ENCODE measurements around the gene RAP1GAP2.

Gene RAP1GAP2

DNA sequence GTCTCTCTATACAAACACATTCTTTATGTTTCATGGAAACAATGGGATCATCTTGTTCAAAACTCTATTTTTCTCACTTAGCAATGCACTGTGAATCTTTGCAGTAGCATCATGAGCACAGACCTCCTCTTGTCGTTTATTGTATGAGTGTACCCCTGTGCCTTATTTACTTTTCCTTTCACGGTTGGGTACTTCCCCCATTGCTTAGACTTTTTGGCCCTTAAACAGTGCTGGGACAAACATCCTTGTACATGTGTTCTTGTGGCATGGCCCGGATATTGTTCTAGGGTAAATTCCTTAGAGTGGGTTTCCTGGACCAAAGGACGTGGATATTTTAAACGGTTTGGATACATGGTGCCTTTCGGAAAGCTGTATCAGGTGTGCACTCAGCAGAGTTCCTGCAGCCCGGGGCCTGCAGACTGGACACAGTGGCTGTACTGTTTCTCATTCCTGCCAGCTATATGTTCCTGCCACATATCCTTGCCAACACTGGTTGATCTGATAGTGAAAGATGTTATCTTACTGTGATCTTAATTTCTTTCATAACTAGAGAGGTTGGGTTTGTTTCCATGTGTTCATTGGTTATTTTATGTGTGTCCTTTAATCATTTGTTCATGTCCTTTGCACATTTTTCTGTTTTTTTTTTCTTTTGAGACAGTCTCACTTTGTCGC is 156.1 kb downstream of the RAP1GAP2 start:
- peak; percentile 33 for DNase-seq

DNA sequence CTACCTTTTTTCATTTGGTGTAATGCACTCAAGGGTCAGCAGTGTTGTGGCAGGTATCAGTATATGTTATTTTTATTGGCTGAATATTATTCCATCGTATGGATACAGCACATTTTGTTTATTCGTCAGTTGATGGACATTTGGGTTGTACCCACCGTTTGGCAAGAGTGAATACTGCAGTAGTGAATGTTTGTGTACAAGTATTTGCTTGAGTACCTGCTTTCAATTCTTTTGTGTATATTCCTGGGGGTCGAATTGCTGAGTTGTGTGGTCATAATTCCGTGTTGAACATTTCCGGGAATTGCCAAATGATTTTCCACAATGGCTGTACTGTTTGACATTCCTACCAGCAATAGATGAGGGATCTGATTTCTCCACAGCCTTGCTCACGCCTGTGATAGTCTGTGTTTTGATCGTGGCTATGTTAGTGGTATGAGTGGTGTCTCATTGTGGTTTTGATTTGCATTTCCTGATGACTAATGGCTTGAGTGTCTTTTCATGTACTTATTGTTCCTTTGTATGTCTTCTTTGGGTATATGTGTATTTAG is 158.7 kb downstream of the RAP1GAP2 start:
- DNase-seq: no peak

DNA sequence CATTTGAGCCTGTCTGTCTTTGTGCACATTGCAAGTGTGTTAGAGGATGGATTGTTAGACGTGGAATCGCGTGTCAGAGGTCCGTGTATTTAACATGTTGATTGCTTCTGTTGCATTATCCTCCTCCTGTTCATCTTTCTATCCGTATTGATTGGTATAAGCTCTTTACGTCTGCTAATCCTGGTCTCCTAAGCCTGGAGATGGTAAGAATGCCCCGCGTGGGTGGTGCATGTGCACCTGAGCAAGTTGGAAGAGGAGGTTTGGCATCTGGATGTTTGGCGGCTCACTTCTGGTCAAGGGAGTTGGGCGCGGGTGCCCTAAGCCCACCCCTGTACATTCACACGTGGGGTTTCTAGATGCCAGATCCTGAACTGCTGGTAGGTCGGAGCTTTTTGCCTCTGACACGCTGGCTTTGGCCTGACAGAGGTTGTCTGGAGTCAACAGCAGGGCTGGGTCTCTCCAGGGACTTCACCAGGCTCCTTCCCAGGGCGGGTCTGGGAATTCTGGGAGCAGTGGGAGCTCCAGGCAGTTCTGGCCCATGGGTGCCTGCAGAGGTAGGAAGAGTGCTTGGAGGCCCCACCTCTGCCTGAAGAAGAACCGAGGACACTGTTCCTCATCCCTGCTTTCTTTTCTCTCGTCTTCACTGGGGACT is 159.8 kb downstream of the RAP1GAP2 start:
- no peak for DNase-seq

DNA sequence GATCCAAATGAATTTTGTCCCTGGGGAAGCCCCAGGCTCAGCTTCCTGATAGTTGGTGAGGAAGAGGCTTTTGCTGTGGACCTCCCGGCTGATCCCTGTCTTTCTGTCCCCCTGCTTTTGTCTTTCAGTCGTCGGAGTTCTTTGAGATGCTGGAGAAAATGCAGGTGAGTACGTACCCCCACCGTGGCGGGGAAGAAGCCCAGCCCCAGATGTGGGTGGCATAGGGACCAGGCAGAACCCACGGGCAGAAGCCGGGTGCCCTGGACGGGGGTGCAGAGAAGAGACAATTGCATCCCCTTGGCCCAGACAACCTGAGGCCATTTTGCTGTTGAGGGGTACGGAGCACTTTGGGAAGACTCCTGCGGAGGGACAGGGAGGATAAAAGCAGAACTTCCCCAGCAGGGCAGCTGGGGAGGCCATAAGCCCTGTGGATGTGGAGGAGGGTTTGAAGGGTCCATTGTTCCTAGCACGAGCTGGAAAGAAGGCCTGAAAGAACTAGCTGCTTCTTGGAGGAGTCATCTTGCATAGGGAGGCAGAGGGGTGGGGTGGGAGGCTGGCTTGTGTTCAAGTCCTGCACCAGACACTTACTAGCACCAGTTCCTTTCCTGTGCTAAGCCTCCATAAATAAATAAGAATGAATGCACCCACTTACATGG is 161.5 kb downstream of the RAP1GAP2 start:
- DNase-seq: no peak

DNA sequence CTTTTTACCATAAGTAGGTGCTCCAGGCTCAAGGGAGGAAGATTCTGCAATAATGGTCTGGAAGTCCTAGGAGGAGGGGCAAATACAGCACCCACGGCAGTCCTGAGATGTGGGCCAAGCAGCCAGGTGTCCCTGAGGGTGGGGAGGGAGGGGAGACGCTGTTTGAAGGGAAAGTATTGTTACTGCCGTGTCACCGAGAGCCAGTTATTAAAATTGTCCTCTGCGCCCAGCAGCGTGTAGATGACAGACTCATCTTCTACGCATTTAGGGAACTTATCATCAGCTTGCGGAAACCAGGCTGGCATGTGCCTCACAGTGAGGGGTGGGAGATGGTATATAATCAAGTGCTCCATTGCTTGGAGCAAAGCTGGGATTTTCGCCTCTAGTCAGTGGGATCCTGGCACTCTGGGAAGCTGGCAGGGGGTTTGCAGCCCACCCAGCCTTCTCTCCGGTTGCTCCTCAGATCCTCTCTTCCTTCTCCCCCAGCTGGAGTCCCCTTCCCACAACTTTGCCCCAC is 162.5 kb downstream of the RAP1GAP2 start:
- no peak for DNase-seq

DNA sequence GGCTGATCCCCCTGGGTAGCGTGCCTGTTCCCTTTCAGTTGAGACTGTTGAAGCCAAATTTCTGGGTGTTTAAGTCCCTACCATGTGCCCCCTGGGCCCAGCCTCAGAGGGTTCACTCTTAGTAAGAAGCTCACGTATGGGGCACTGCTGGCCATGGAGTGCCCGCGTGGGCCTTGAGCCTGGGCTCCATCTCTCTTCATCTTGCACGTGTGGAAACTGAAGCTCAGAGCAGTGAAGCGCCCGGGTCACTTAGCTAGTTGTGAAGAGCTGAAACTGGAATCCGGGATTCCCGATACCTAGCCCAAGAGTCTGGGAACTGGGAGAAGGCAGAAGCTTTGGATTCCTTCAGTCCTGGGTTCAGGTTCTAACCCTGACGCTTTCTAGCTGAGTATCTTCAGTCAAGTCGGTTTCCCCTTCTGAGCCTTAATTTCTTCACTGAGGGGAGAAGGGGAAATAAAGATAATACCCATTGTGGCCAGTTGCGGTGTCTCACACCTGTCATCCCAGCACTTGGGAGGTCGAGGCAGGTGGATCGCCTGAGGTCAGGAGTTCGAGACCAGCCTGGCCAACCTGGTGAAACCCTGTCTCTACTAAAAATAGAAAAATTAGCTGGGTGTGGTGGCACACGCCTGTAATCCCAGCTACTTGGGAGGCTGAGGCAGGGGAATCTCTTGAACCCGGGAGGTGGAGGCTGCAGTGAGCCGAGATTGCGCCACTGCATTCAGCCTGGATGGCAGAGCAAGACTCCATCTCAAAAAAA is 163.3 kb downstream of the RAP1GAP2 start:
- no peak for DNase-seq

DNA sequence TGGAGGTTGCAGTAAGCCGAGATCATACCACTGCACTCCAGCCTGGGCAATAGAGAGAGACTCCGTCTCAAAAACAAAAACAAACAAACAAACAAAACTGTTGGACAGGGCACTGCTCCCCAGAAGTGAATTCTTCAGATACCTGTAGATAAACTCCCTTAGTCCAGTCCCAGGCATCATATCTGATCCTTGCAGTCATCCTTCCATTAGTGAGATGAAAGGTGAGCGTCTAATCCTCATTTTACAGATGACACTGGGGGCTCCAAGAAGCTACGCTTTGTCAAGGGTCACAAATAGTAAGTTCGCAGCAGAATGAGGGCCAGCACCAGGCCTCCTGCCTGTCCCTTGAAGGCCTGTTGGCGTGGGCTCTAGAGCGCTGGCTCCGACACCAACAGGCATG is 165.2 kb downstream of the RAP1GAP2 start:
- DNase-seq: no peak

DNA sequence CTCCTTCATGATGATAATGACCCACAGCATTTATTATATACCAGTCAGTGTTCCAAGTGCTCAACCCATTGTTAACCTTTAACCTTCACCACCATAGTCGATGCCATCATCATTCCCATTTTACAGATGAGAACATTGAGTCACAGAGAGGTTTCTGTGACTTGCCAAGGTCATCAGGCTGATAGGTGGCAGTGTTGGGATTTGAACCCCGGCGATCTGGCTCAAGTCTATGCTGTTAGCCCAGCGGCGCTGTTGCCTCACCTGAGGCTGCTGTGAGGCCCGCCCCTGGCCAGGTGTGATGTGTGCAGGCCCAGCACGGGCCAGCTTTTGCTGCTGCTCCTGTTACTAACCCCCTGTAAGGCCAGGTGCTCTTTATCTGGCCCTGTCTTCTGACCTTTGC is 166.0 kb downstream of the RAP1GAP2 start:
- no peak for DNase-seq

DNA sequence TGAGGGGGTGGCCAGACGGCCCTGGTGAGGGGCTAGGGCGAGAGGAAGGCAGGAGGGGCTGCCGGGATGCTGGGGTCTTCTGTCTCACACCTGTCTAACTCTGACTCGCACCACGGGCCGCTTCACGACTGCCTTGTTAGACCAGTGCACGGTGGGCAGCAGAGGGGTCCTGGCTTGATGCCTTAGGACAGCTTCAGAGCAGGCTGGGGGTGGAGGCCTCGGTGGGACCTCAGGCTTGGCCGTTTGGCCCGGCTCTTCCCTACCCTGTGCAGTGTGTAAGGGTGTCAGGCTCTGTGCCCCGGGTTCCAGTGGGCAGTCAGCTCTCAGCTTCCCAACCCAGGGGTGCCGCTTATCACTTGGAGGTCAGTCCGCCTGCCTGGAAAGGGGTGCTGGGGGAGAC is 166.5 kb downstream of the RAP1GAP2 start:
- DNase-seq: no peak

DNA sequence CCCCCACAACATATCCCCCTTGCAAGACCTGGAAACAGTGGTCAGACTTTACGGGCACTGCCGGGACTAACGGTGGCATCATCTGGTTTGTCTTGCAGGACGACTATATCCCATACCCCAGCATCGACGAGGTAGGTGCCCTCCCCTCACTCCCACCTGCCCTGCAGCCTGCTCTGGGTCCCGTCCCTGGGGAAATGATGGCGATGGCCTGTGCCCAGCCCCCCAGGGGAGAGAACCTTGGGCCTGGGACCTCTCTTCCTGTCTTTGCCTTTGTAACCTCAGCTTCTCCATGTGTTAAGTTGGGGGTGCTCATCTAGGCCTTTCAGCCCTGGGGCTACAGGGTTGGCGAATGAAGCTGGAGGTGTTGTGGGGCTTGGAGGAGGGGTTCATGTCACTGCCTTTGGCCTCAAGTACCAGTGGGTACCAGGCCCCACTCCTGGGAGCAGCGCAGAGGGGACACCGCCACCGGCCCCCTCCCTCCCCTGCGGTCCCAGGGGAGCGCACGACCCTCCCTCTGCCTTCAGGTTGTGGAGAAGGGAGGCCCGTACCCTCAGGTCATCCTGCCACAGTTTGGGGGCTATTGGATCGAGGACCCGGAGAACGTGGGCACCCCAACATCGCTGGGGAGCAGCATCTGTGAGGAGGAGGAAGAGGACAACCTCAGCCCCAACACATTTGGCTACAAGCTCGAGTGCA is 167.2 kb downstream of the RAP1GAP2 start:
- DNase-seq: no peak

DNA sequence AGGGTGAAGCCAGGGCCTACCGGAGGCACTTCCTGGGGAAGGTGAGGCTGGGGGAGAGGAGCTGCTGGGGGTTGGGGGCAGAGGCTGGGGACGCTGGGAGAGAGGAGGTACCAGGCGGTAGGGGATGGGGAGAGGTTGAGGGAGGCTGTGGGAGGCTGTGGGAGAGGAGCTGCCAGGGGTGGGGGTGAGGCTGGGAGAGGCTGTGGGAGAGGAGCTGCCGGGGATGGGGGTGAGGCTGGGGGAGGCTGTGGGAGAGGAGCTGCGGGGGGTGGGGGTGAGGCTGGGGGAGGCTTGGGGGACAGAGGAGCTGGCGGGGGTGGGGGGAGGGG is 167.8 kb downstream of the RAP1GAP2 start:
- DNase-seq: no peak

DNA sequence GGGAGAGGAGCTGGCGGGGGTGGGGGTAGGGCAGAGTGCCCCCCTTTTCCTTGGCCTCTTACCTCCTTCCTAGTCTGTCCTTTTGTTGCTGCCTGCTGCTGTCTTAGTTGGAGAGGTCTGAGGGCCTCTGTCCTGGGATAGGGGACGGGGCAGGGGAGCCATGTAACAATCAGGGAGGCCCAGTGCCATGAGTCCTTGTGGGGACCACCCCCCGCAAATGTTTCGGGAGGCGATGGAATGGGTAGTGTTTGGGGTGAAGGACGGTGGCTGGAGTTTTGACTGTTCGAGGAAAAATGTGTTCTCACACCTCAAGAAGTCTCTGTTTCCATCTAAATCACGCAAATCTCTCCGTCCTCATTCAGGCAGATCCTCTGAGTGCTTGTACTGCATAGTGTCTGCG is 168.1 kb downstream of the RAP1GAP2 start:
- no peak for DNase-seq

DNA sequence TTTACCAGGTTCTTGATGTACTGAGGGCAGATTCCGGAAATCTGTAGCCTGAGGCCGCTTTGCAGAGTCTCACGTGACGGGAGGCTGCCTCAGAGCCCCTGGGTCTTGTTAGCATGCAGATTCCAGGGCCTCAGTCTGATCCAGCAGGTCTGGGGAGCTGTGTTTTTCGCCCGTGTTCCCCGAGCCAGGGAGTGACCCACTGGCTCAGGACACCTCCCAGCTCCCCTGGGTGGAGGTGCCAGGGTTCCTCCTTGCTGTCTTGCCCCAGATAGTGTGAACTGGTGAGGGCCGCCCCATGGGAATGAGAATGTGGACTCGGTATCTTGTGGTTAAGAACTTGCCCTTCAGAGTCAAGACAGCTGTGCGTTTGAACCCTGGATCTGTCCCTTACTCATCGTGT is 168.6 kb downstream of the RAP1GAP2 start:
- no peak for DNase-seq

DNA sequence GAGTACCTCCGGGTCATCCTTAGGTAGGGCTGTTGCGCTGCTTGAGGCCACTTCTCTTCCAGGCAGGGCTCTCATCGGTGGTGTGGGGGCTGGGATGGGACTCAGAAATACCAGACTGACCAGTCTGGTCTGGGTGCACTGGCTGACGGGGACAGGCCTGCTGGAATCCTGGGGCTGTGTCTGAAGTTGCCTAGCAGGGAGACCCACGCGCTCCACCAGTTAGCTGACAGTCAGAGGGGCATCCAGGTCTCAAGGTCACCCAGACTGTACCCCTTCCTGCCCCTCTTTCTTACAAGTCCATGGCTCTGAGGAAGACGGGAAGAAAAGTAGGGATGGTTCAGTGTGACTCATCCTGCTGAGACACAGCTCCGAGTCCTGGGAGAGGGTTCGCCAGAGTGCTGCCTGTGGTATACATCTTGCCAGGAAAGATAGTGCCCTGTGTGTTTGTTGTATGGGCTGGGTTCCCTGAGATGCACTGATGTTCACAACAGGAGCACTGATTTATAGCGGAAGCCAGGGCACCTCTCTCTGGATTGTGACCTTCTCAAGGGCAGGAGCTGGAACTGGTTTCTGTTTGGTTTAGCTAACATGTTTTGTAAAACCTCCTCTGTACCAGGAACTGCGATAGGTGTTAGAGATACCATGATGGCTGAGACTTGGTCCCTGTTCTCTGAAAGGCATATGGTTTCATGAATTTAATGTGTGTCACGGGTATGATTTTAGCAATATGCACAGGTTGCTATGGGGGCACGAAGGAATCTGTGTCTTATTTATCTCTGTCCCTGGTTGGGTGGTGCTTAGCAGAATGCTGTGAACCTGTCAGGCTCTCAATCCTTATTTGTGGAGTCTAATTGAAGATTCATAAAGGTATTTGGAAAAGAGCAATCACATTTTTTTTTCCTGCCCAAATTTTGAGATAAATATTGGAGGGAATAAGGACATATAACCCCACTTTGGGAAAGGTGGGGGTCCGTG is 169.7 kb downstream of the RAP1GAP2 start:
- DNase-seq: no peak

DNA sequence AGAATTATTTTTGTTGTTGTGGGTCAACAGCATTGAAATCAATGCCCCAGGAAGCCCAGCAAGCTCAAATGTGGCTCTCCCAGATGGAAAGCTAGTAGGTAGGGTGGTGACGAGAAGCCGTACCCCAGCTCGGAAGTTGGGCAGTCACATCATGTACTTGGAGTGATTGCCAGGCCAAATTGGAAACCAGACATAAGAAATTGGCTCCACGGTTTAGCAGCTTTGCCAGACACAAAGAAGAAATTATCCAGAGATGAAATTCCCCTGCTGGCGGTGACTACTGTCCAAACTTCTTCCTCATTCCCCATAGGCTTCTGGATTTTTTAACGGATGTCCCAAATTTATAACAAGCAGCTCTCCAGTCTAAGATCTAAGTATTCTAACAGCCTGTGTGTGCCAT is 171.3 kb downstream of the RAP1GAP2 start:
- no peak for DNase-seq

DNA sequence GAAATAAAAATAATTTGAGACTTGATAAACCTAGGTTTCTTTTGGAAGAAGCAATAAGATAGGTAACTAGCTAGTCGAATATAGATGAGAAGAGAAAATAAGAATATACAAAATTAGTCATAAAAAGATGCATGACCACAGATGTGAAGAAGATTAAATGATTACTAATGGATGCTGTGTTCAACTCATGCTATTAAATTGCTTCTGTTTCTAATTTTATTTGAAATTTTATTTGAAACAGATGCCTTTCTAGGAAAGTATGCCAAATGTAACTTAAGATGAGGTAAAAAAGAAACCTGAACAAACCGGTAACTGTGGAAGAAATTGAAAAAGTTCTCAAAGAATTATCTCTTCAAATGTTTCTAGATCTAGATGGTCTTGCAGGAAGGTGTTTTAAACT is 175.6 kb downstream of the RAP1GAP2 start:
- DNase-seq: no peak

DNA sequence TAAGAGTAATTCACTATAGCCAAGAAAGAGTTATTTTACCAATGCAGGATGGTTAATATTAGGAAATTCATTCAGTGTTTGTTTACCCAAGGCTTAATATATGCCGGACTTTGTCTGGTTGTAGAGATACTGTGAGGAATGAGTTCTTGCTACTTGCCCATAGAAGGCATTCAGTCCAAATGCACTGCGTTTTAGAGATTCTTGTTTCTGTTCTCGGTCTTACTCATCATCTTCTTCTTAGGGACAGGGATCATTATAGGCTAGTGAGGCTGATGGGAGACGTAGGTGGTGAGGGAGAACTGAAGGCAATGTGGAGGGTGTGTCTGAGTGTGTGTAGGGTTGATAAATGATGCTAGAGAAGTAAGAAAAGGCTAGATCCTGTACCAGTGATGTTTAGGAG is 176.5 kb downstream of the RAP1GAP2 start:
- no peak for DNase-seq

DNA sequence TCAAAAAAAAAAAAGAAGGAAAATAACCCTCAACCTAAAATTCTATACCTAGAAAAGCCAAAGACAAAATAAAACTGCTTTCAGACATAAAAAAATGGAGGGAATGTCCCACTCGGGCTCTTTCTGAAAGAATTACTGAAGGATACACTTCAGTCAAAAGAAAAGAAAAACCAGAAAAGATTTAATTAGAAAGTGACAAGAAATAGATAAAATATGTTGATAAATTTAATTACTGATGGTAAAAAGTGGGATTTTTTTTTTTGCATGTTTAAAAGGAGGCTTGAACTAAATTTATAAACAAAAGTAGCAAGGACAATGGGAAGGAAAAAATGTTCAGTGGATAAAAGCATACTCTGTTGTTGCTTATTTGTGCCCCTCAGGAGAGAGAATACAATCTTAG is 178.1 kb downstream of the RAP1GAP2 start:
- no peak for DNase-seq

DNA sequence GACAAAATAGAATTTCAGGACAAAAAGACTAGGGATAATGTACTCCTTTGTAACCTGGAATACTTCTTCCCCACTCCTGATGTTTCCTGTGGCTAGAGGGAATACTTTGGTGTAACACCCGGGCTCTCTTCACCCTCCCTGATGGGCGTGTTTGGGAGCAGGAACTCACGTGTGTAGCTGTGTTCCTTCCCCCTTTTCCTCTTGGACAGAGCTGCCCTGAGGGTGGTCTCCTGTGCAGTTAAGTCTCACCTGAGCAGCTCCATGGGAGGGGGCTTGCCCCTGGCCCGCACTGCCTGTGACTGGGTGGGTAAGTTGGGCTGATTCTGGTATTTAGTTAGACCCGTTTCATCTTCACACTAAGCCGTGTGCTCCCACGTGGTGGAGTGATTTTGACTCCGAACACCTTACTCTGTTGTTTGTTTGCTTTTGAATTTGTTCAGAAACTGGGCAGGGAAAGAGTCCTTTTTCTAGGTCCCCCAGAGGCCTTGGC is 179.3 kb downstream of the RAP1GAP2 start:
- no peak for DNase-seq

DNA sequence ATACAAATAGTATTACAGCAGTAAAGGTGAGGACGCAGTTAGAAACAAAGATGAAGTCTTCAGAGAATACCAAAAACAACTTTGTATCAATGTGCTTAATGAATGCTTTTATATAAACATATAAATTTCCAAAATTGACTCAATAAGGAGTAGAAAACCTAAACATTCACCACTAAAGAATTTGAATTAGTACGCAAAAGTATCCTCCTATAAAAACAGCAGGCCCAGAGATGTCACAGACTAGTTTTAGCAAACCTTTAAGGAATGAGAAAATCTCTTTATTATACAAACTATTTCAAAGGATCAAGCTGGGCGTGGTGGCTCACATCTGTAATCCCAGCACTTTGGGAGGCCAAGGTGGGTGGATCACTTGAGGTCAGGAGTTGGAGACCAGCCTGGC is 180.9 kb downstream of the RAP1GAP2 start:
- DNase-seq: no peak

DNA sequence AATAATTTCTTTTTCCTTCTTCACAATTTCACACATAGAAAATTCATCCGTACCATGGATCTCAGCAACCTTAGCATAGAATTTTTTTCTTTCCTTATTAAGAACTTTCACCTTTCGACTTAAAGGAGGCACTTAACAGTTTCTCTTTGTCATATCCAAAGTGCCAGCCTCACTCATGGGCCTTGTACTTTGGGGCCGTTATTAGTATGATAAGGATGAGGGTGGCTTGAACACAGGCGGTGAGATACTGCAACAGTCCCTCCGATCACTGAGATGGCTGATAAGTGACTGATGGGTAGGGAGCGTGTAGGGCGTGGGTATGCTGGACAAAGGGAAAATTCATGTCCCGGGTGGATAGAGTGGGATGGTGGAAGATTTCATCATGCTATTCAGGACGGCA is 181.9 kb downstream of the RAP1GAP2 start:
- DNase-seq: no peak

Measured in DMS79 treated with DMSO at 0.1 percent for 48 hours (cell line).